Effector memory CD8-positive, alpha-beta T cell (primary cell): ENCODE data around the gene ACOT2.

ENCODE experiments used
- ATAC-seq: fragments of 150-1000 bp; cut with Tn5 transposase; replicated peaks from 2 replicates; pipeline ENCODE4 v1.10.0; 2021; ENCODE audit warnings: mild to moderate bottlenecking, moderate library complexity
- DNase-seq, 3 experiments: peaks; one replicate each; pipeline ENCODE4 v3.0.0; 2021
- H3K27ac Mint-ChIP-seq, 2 donors: one replicate each; pipeline ENCODE4 v1.8.0; 2022; ENCODE audit warnings: mild to moderate bottlenecking in 2 of 2, mixed read lengths in 2 of 2, moderate library complexity in 2 of 2
- H3K27me3 Mint-ChIP-seq, 2 donors: one replicate each; pipeline ENCODE4 v1.8.0; 2022; ENCODE audit warnings: mixed read lengths in 2 of 2
- H3K36me3 Mint-ChIP-seq: one replicate; pipeline ENCODE4 v1.8.0; 2022; ENCODE audit warnings: mild to moderate bottlenecking, moderate library complexity, mixed read lengths; ENCODE audit not compliant: insufficient read depth
- H3K4me1 Mint-ChIP-seq, 2 donors: one replicate each; pipeline ENCODE4 v1.8.0; 2022; ENCODE audit warnings: low read depth in 2 of 2, mixed read lengths in 2 of 2
- H3K4me3 Mint-ChIP-seq, 2 donors: one replicate each; pipeline ENCODE4 v1.8.0; 2022; ENCODE audit warnings: mild to moderate bottlenecking in 2 of 2, mixed read lengths in 2 of 2, moderate library complexity in 2 of 2
- H3K9me3 Mint-ChIP-seq, 2 donors: one replicate each; pipeline ENCODE4 v1.8.0; 2022; ENCODE audit warnings: mixed read lengths in 2 of 2

The ACOT2 gene

DNA sequence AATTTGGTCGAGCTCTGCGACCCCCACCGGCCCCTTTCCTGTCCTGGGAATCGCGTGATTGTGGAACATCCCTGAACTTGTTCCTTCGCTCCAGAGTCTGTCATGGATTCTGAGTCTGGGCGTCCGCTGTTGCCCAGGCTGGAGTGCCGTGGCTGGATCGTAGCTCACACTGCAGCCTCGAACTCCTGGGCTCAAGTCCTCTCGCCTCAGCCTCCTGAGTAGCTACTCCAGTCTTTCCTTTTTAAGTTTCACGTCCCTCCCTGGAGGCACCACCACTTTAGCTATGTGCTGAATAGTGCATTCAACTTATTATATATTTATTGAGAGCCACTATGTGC is 44.0 kb downstream of the ACOT2 start:
- Mint-ChIP-seq H3K27ac (peak overlapping the region; percentile 84 to 88), H3K4me1 (peaks cover 3 to 4% of the 10 kb centered on the region in 2 donors), H3K27me3 (peaks cover 0 to 8% of the 10 kb centered on the region in 2 donors), H3K36me3 (peaks cover 5% of the 10 kb centered on the region), H3K4me3 (peak overlapping the region; percentile 83 to 88), H3K9me3 (no peaks in the 10 kb centered on the region)
- peak; percentile 9 for ATAC-seq
- no peak for DNase-seq

DNA sequence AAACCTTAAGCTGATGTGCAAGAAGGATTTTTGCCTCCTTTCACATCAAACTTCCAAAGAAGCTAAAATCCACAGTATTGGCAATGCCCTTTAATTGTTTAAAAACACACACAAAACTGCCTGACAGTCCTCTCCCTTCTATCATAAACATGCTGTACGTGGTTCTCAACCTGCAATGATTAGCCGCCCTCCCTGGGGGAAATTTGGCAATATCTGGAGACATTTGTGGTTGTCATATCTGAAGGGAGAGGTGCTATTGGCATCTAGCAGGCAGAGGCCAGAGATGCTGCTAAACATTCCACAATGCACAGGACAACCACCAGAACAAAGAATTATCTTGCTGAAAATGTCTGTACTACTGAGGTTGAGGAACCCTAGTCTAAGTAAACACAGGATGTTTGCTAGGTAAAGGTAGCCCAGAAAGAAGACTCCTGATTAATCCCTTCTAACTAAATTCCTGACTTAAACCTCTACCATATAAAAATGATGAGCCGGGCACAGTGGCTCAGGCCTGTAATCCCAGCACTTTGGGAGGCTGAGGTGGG is 44.5 kb downstream of the ACOT2 start:
- H3K4me3 Mint-ChIP-seq, result peak overlapping the region; percentile 83 to 88
- peak overlapping the region; percentile 84 to 88 for H3K27ac Mint-ChIP-seq
- no peaks in the 10 kb centered on the region for H3K9me3 Mint-ChIP-seq
- ATAC-seq (no peak), DNase-seq (no peak)
- peaks cover 3 to 4% of the 10 kb centered on the region in 2 donors for H3K4me1 Mint-ChIP-seq
- peaks cover 0 to 3% of the 10 kb centered on the region in 2 donors for H3K27me3 Mint-ChIP-seq
- peaks cover 5% of the 10 kb centered on the region for H3K36me3 Mint-ChIP-seq

DNA sequence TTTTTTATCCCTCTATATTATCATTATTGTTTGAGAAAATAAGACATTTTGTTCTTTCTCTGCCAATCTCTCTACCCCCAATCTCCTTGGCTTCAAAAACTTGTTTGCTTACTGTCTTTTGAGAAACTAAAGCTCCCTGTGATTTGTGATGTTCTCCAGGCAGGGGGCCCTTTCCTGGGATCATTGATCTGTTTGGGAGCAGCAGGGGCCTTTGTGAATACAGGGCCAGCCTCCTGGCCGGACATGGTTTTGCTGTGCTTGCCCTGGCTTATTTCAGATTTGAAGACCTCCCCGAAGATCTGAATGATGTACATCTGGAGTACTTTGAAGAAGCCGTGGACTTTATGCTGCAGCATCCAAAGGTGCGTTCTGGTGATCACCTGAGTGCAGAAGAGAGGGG is 47.8 kb downstream of the ACOT2 start:
- H3K9me3 Mint-ChIP-seq, result no peaks in the 10 kb centered on the region
- no peaks in the 10 kb centered on the region for H3K27me3 Mint-ChIP-seq
- ATAC-seq (no peak), DNase-seq (no peak)
- H3K4me3 Mint-ChIP-seq, result no peak overlapping the region
- no peak overlapping the region for H3K27ac Mint-ChIP-seq
- H3K4me1 Mint-ChIP-seq, result peaks cover 3 to 4% of the 10 kb centered on the region in 2 donors
- H3K36me3 Mint-ChIP-seq, result peaks cover 5% of the 10 kb centered on the region

GRCh38 chr14:73619524-73619923 is 50.5 kb downstream of the ACOT2 start:
- no peak overlapping the region for H3K27ac Mint-ChIP-seq
- no peaks in the 10 kb centered on the region for H3K9me3 Mint-ChIP-seq
- no peaks in the 10 kb centered on the region for H3K4me1 Mint-ChIP-seq
- H3K27me3 Mint-ChIP-seq, result no peaks in the 10 kb centered on the region
- H3K36me3 Mint-ChIP-seq, result no peaks in the 10 kb centered on the region
- no peak overlapping the region for H3K4me3 Mint-ChIP-seq
- DNase-seq, result no peak
- no peak for ATAC-seq

GRCh38 chr14:73620268-73620667 is 51.3 kb downstream of the ACOT2 start:
- Mint-ChIP-seq H3K4me1 (no peaks in the 10 kb centered on the region), H3K36me3 (no peaks in the 10 kb centered on the region), H3K27me3 (no peaks in the 10 kb centered on the region), H3K27ac (no peak overlapping the region), H3K9me3 (no peaks in the 10 kb centered on the region), H3K4me3 (no peak overlapping the region)
- DNase-seq (no peak), ATAC-seq (no peak)

- ATAC-seq (no peak), DNase-seq (no peak)
- Mint-ChIP-seq H3K27ac (no peak overlapping the region), H3K4me3 (no peak overlapping the region), H3K4me1 (no peaks in the 10 kb centered on the region), H3K9me3 (no peaks in the 10 kb centered on the region), H3K27me3 (no peaks in the 10 kb centered on the region), H3K36me3 (no peaks in the 10 kb centered on the region)
Measured at GRCh38 chr14:73623504-73624054, 54.6 kb downstream of the ACOT2 start.
